PC-3 (cell line): ENCODE results near the gene COG3.

Experiments
- EZH2 ChIP-seq: fragments of 300-600 bp; sonication (generic); IDR thresholded peaks from one replicate; pipeline ENCODE4 v1.6.1; 2017; ENCODE audit warnings: antibody characterized with exemption, mild to moderate bottlenecking, low read length; ENCODE audit not compliant: unreplicated experiment
- TF ChIP-seq, protein P1 (sequence below): fragments of 300-600 bp; sonication (generic); conservative IDR thresholded peaks from 2 replicates; pipeline ENCODE4 v1.5.1; 2017; ENCODE audit warnings: antibody characterized with exemption, low read depth, mild to moderate bottlenecking, low read length

DNA sequence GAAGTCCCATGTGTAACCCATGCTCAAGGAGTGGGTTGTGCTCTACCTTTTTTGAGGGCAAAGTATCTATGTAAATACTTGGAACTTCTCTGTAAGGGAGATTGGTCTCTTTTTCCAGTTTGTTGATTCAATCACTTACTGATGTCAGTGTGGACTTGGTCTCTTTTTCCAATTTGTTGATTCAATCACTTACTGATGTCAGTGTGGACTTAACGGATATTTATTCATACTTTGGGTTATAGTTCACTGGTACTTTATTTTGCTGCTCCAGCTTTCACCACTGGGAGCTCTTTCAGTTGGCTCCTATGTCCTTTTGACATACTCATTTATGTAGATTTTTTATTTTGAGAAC lies 36.4 kb downstream of the COG3 start:
- TF ChIP-seq, protein P1, sequence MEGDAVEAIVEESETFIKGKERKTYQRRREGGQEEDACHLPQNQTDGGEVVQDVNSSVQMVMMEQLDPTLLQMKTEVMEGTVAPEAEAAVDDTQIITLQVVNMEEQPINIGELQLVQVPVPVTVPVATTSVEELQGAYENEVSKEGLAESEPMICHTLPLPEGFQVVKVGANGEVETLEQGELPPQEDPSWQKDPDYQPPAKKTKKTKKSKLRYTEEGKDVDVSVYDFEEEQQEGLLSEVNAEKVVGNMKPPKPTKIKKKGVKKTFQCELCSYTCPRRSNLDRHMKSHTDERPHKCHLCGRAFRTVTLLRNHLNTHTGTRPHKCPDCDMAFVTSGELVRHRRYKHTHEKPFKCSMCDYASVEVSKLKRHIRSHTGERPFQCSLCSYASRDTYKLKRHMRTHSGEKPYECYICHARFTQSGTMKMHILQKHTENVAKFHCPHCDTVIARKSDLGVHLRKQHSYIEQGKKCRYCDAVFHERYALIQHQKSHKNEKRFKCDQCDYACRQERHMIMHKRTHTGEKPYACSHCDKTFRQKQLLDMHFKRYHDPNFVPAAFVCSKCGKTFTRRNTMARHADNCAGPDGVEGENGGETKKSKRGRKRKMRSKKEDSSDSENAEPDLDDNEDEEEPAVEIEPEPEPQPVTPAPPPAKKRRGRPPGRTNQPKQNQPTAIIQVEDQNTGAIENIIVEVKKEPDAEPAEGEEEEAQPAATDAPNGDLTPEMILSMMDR = no peak
- no peak for TF ChIP-seq EZH2
